CD4-positive, alpha-beta T cell (primary cell): Measurements from ENCODE around the gene TCEA3. TPM values are rescaled to one million over a fixed set of nuclear protein-coding genes. Genes with fewer than 3 reads are reported as not detected.

Experiments used
- ATAC-seq: fragments of 200-7000 bp; cut with Tn5 transposase; one replicate; pipeline ENCODE4 v1.10.0; 2022; ENCODE audit warnings: mild to moderate bottlenecking; ENCODE audit not compliant: poor library complexity
- CTCF ChIA-PET: fragments of 350-600 bp; sonication (Branson Sonifier 250); formaldehyde crosslinking; loops from one replicate; lab custom pipeline; 2021; ENCODE audit warnings: antibody characterized with exemption, inconsistent platforms; lab: Charles Lee
- POLR2A ChIA-PET: fragments of 350-600 bp; sonication (Branson Sonifier 250); formaldehyde crosslinking; loops from one replicate; lab custom pipeline; 2021; ENCODE audit warnings: antibody characterized with exemption, inconsistent platforms; lab: Charles Lee
- DNase-seq, 14 experiments: peaks; one replicate each; pipeline ENCODE4 v3.0.0-alpha.2; 2013 to 2020; ENCODE audit warnings: mixed read lengths in 2 of 14
- H3K27ac ChIP-seq, 2 donors: one replicate each; pipeline versions ENCODE4 v1.5.1 to v1.7.0; 2013; ENCODE audit warnings: low read length in 2 of 2, low read depth in 1 of 2, mild to moderate bottlenecking in 1 of 2
- H3K27me3 ChIP-seq, 2 experiments: 1 replicate in 1 of 2; 2 replicates in 1 of 2; pipeline versions ENCODE4 v1.6.1 to v1.7.0; 2013; ENCODE audit warnings: low read length in 2 of 2, control low read depth in 1 of 2, mild to moderate bottlenecking in 1 of 2, moderate library complexity in 1 of 2; ENCODE audit not compliant: insufficient read depth in 2 of 2, control insufficient read depth in 1 of 2
- H3K36me3 ChIP-seq: one replicate; pipeline ENCODE4 v1.6.1; 2013; ENCODE audit warnings: low read length, control low read depth; ENCODE audit not compliant: insufficient read depth
- H3K4me1 ChIP-seq: one replicate; pipeline ENCODE4 v1.6.1; 2013; ENCODE audit warnings: low read length, control low read depth; ENCODE audit not compliant: insufficient read depth
- H3K4me3 ChIP-seq: one replicate; pipeline ENCODE4 v1.5.1; 2013; ENCODE audit warnings: mild to moderate bottlenecking, low read length, moderate library complexity
- H3K9me3 ChIP-seq, 2 experiments: 1 replicate in 1 of 2; 2 replicates in 1 of 2; pipeline versions ENCODE4 v1.6.1 to v1.7.0; 2013; ENCODE audit warnings: low read length in 2 of 2, mild to moderate bottlenecking in 2 of 2, control low read depth in 1 of 2, moderate library complexity in 1 of 2; ENCODE audit not compliant: control insufficient read depth in 1 of 2, insufficient read depth in 1 of 2
- H3K27ac Mint-ChIP-seq: one replicate; pipeline ENCODE4 v1.8.0; 2020; ENCODE audit warnings: mixed read lengths
- H3K27me3 Mint-ChIP-seq: one replicate; pipeline ENCODE4 v1.8.0; 2021; ENCODE audit warnings: mixed read lengths
- H3K36me3 Mint-ChIP-seq: one replicate; pipeline ENCODE4 v1.8.0; 2021; ENCODE audit warnings: low read depth, mixed read lengths
- H3K4me1 Mint-ChIP-seq: one replicate; pipeline ENCODE4 v1.8.0; 2021; ENCODE audit warnings: low read depth, mixed read lengths
- H3K4me3 Mint-ChIP-seq: one replicate; pipeline ENCODE4 v1.8.0; 2020; ENCODE audit warnings: mild to moderate bottlenecking, mixed read lengths
- H3K9me3 Mint-ChIP-seq: one replicate; pipeline ENCODE4 v1.8.0; 2020; ENCODE audit warnings: mixed read lengths
- CTCF ChIP-seq: fragments of 200-600 bp; IDR thresholded peaks from one replicate; pipeline ENCODE4 v1.8.0; 2022; ENCODE audit warnings: antibody characterized with exemption, mild to moderate bottlenecking
- intact Hi-C, 2 experiments: fragments of 100-400 bp; cut with DNase I in 1 of 2; cut with micrococcal nuclease in 1 of 2; formaldehyde crosslinking; loops; one replicate each; pipeline versions ENCODE4 v1.15.1 to v1.9.0; 2023 to 2025; cut with DNase I, micrococcal nuclease
- total RNA-seq, 174 experiments: library from RNA in 2 of 174; stranded (reverse) in 2 of 174; gene quantifications; one replicate each; pipeline ENCODE4 v1.2.3 and lab custom pipeline; 2021 to 2026

TCEA3 gene
- total RNA-seq, 2 experiments from 2014 or later, result 33.1 to 34.6 TPM

GRCh38 chr1:23369335-23370013, 55.1 kb downstream of the TCEA3 start, which contains the start of gene ZNF436:
Gene ZNF436, minus strand, starts transcription at chr1:23369836. Its CDS starts 1,831 bp downstream, at chr1:23368005.
- H3K36me3 ChIP-seq, result peaks cover 3% of the 10 kb centered on the region
- H3K4me1 ChIP-seq, result peaks cover 29% of the 10 kb centered on the region
- DNase-seq (peak; percentile 13 to 64 (median 34)), ATAC-seq (no peak)
- peaks cover 43% of the 10 kb centered on the region for H3K4me1 Mint-ChIP-seq
- H3K27me3 Mint-ChIP-seq, result no peaks in the 10 kb centered on the region
- TF ChIP-seq CTCF, result no peak
- H3K9me3 ChIP-seq, result peaks cover 0 to under 1% of the 10 kb centered on the region in 2 experiments
- peaks cover 38% of the 10 kb centered on the region for H3K36me3 Mint-ChIP-seq
- H3K27ac Mint-ChIP-seq, result peak within 1 kb of the TSS; percentile 95
- H3K4me3 ChIP-seq, result peak within 1 kb of the TSS; percentile 71
- peak within 1 kb of the TSS; percentile 100 for H3K4me3 Mint-ChIP-seq
- intact Hi-C loops, result loop anchor here (2.0 to 10.0 kb wide), 8 partner anchors 161 to 1273 kb away; partner anchors contain the start of genes E2F2 (in 2 of the 2), ELOA (in 1 of the 2), GALE (in 1 of the 2) and LUZP1 (in 1 of the 2)
- H3K27ac ChIP-seq, result peak within 1 kb of the TSS; percentile 90 to 91
- POLR2A ChIA-PET, result interaction anchor here (1.2 to 3.9 kb wide), 3 partner anchors 12 to 27 kb away, joined by 4 to 116 read pairs (median 13); partner anchors contain the start of gene HNRNPR
- CTCF ChIA-PET, result interaction anchor here (2.1 kb wide), 1 partner anchor 25 kb away, joined by 11 read pairs; the partner anchor contains the start of gene HNRNPR
- H3K9me3 Mint-ChIP-seq, result no peaks in the 10 kb centered on the region
- no peaks in the 10 kb centered on the region for H3K27me3 ChIP-seq

GRCh38 chr1:23368562-23369334, 55.8 kb downstream of the TCEA3 start:
- Mint-ChIP-seq H3K27me3 (no peaks in the 10 kb centered on the region), H3K4me3 (peak overlapping the region; percentile 100), H3K9me3 (no peaks in the 10 kb centered on the region), H3K27ac (peak overlapping the region; percentile 95), H3K4me1 (peaks cover 43% of the 10 kb centered on the region), H3K36me3 (peaks cover 42% of the 10 kb centered on the region)
- CTCF ChIA-PET, result interaction anchor here (0.8 to 2.1 kb wide), 4 partner anchors 24 to 48 kb away, joined by 3 to 11 read pairs (median 4); partner anchors contain the start of gene HNRNPR
- DNase-seq (peak; percentile 71 to 94 (median 82)), ATAC-seq (peak; percentile 73)
- Histone ChIP-seq H3K27ac (peak overlapping the region; percentile 90 to 91), H3K9me3 (peaks cover 2 to 5% of the 10 kb centered on the region in 2 experiments), H3K4me3 (peak overlapping the region; percentile 71), H3K36me3 (peaks cover 3% of the 10 kb centered on the region), H3K4me1 (peaks cover 29% of the 10 kb centered on the region), H3K27me3 (no peaks in the 10 kb centered on the region)
- peak; percentile 18 for TF ChIP-seq CTCF
- POLR2A ChIA-PET, result interaction anchor here (0.6 to 3.9 kb wide), 18 partner anchors 9 to 612 kb away, joined by 3 to 116 read pairs (median 4); partner anchors contain the start of genes ASAP3, HMGCL, HNRNPR and KDM1A
- intact Hi-C loops, result loop anchor here (1.0 to 10.0 kb wide), 9 partner anchors 24 to 1274 kb away; partner anchors contain the start of genes E2F2 (in 2 of the 2), HNRNPR (in 2 of the 2), ELOA (in 1 of the 2) and GALE (in 1 of the 2)
